PC-9 (cell line): ENCODE data around the gene GFY. TPM values are rescaled to one million over a fixed set of nuclear protein-coding genes. Genes with fewer than 3 reads are reported as not detected.

ENCODE experiments used
- BruUV-seq: library from RNA; stranded (reverse); fragments of 400-500 nt; replicated peaks from 2 replicates; lab custom pipeline; 2021; lab: Mats Ljungman, UMichigan
- CTCF ChIA-PET: fragments of 300-600 bp; sonication (Branson Sonifier 250); formaldehyde crosslinking; loops from one replicate; lab custom pipeline; 2022; ENCODE audit warnings: antibody characterized with exemption; lab: Charles Lee
- POLR2A ChIA-PET: fragments of 300-600 bp; sonication (Branson Sonifier 250); formaldehyde crosslinking; loops from one replicate; lab custom pipeline; 2022; ENCODE audit warnings: antibody characterized with exemption; ENCODE audit not compliant: unreplicated experiment; lab: Charles Lee
- DNase-seq, 2 experiments: peaks; one replicate each; pipeline versions ENCODE4 v3.0.0 to v3.0.0-alpha.2; 2015 to 2022; ENCODE audit warnings: mixed read lengths in 1 of 2
- H2AFZ ChIP-seq: fragments of 200-600 bp; sonication (generic); 2 replicates; pipeline ENCODE4 v1.8.1; 2017; ENCODE audit warnings: antibody characterized with exemption
- H3F3A ChIP-seq: fragments of 200-600 bp; sonication (generic); 2 replicates; pipeline ENCODE4 v1.8.1; 2017; ENCODE audit warnings: antibody characterized with exemption, mild to moderate bottlenecking, low read depth; ENCODE audit not compliant: insufficient read depth
- H3K27ac ChIP-seq: fragments of 200-600 bp; sonication (generic); 2 replicates; pipeline ENCODE4 v1.6.1; 2016; ENCODE audit warnings: mixed run types
- H3K27me3 ChIP-seq: fragments of 200-600 bp; sonication (generic); 2 replicates; pipeline ENCODE4 v1.6.1; 2016; ENCODE audit warnings: low read depth, mixed run types; ENCODE audit not compliant: insufficient read depth
- H3K36me3 ChIP-seq: fragments of 200-600 bp; sonication (generic); 2 replicates; pipeline ENCODE4 v1.6.1; 2016; ENCODE audit warnings: low read depth, mixed run types
- H3K4me1 ChIP-seq: fragments of 200-600 bp; sonication (generic); replicated peaks from 2 replicates; pipeline ENCODE4 v1.6.1; 2016; ENCODE audit warnings: mixed run types; ENCODE audit not compliant: insufficient read depth
- H3K4me2 ChIP-seq: fragments of 200-600 bp; sonication (generic); 2 replicates; pipeline ENCODE4 v1.6.1; 2017; ENCODE audit warnings: mixed run types
- H3K4me3 ChIP-seq: fragments of 200-600 bp; sonication (generic); 2 replicates; pipeline ENCODE4 v1.6.1; 2016; ENCODE audit warnings: mixed run types
- H3K79me2 ChIP-seq: fragments of 200-600 bp; sonication (generic); 2 replicates; pipeline ENCODE4 v1.6.1; 2017; ENCODE audit warnings: low read depth, mixed run types
- H3K9me2 ChIP-seq: fragments of 200-600 bp; sonication (generic); 2 replicates; pipeline ENCODE4 v1.8.1; 2017; ENCODE audit warnings: mild to moderate bottlenecking; ENCODE audit not compliant: insufficient read depth
- H3K9me3 ChIP-seq: fragments of 200-600 bp; sonication (generic); 2 replicates; pipeline ENCODE4 v1.8.1; 2016; ENCODE audit warnings: low read depth; ENCODE audit not compliant: insufficient read depth
- H4K20me1 ChIP-seq: fragments of 200-600 bp; sonication (generic); 2 replicates; pipeline ENCODE4 v1.8.1; 2017; ENCODE audit not compliant: insufficient read depth
- CTCF ChIP-seq: fragments of 200-600 bp; sonication (generic); conservative IDR thresholded peaks from 2 replicates; pipeline ENCODE4 v1.6.1; 2017; ENCODE audit warnings: mixed run types, antibody characterized with exemption, mild to moderate bottlenecking, moderate library complexity
- EZH2 ChIP-seq: fragments of 200-600 bp; sonication (generic); IDR thresholded peaks from 2 replicates; pipeline ENCODE4 v1.8.0; 2017; ENCODE audit warnings: antibody characterized with exemption, low read depth
- intact Hi-C: fragments of 100-400 bp; cut with micrococcal nuclease; formaldehyde crosslinking; loops from one replicate; pipeline ENCODE4 v1.10.0; 2022; ENCODE audit not compliant: unreplicated experiment
- total RNA-seq: library from RNA; stranded (reverse); gene quantifications from 2 replicates; pipeline ENCODE4 v1.2.3, GENCODE V29; 2021

GFY gene
- total RNA-seq, 1 experiment from 2014 or later = not detected

GRCh38 chr19:49391581-49392399 is 33.4 kb upstream of the GFY start:
- peaks cover 8% of the 10 kb centered on the region; the same call in 1 of the 2 replicates for H3F3A ChIP-seq
- no peak for TF ChIP-seq EZH2
- peak; percentile 95 for TF ChIP-seq CTCF
- peak; percentile 61 to 77 for DNase-seq
- H3K27me3 ChIP-seq = peaks cover 22% of the 10 kb centered on the region
- no peaks in the 10 kb centered on the region for H3K9me3 ChIP-seq
- no peak overlapping the region for H2AFZ ChIP-seq
- intact Hi-C loops = loop anchor here (1.0 to 5.0 kb wide), 3 partner anchors 52 to 286 kb away; partner anchors contain the start of gene PRMT1
- H3K36me3 ChIP-seq = no peaks in the 10 kb centered on the region
- no peak overlapping the region for H3K27ac ChIP-seq
- no peaks in the 10 kb centered on the region for H3K79me2 ChIP-seq
- H3K9me2 ChIP-seq = no peaks in the 10 kb centered on the region
- H3K4me2 ChIP-seq = no peak overlapping the region
- CTCF ChIA-PET = interaction anchor here (0.5 to 1.1 kb wide), 4 partner anchors 51 to 266 kb away, joined by 3 to 9 read pairs (median 4); no protein-coding TSS in a partner anchor
- no peak overlapping the region for H3K4me3 ChIP-seq
- BruUV-seq = no TSS peak
- POLR2A ChIA-PET = interaction anchor here (0.5 kb wide), 1 partner anchor 473 kb away, joined by 4 read pairs; no protein-coding TSS in a partner anchor
- H3K4me1 ChIP-seq = no peaks in the 10 kb centered on the region
- H4K20me1 ChIP-seq = no peaks in the 10 kb centered on the region

GRCh38 chr19:49393881-49394280 is 31.3 kb upstream of the GFY start:
- Histone ChIP-seq H3K36me3 (no peaks in the 10 kb centered on the region), H3K79me2 (no peaks in the 10 kb centered on the region), H3K9me3 (no peaks in the 10 kb centered on the region), H2AFZ (no peak overlapping the region), H3K4me2 (no peak overlapping the region), H3F3A (peaks cover 8% of the 10 kb centered on the region; the same call in 1 of the 2 replicates), H3K9me2 (no peaks in the 10 kb centered on the region), H4K20me1 (no peaks in the 10 kb centered on the region), H3K4me3 (no peak overlapping the region), H3K27me3 (peaks cover 22% of the 10 kb centered on the region), H3K27ac (no peak overlapping the region), H3K4me1 (no peaks in the 10 kb centered on the region)
- ChIA-PET CTCF (no interaction called here), POLR2A (no interaction called here)
- intact Hi-C loops = loop anchor here (2.0 to 5.0 kb wide), 2 partner anchors 153 to 283 kb away; partner anchors contain the start of gene PRMT1
- no peak for DNase-seq
- no TSS peak for BruUV-seq
- TF ChIP-seq EZH2 (no peak), CTCF (no peak)

- H3K36me3 ChIP-seq = no peaks in the 10 kb centered on the region
- no peaks in the 10 kb centered on the region for H3K9me3 ChIP-seq
- H3F3A ChIP-seq = peaks cover 8% of the 10 kb centered on the region; the same call in 1 of the 2 replicates
- no peak overlapping the region for H2AFZ ChIP-seq
- no peak overlapping the region for H3K4me3 ChIP-seq
- DNase-seq = no peak
- no peaks in the 10 kb centered on the region for H3K4me1 ChIP-seq
- H3K79me2 ChIP-seq = no peaks in the 10 kb centered on the region
- BruUV-seq = no TSS peak
- no peak for TF ChIP-seq EZH2
- TF ChIP-seq CTCF = no peak
- CTCF ChIA-PET = no interaction called here
- H3K27me3 ChIP-seq = peaks cover 8% of the 10 kb centered on the region
- no peaks in the 10 kb centered on the region for H3K9me2 ChIP-seq
- no peaks in the 10 kb centered on the region for H4K20me1 ChIP-seq
- no peak overlapping the region for H3K27ac ChIP-seq
- no peak overlapping the region for H3K4me2 ChIP-seq
- intact Hi-C loops = no loop called here
- POLR2A ChIA-PET = no interaction called here
These were observed 29.4 kb upstream of the GFY start for GRCh38 chr19:49395581-49396407.
